ENCODE measurements around the gene SPOCK2.

DNA sequence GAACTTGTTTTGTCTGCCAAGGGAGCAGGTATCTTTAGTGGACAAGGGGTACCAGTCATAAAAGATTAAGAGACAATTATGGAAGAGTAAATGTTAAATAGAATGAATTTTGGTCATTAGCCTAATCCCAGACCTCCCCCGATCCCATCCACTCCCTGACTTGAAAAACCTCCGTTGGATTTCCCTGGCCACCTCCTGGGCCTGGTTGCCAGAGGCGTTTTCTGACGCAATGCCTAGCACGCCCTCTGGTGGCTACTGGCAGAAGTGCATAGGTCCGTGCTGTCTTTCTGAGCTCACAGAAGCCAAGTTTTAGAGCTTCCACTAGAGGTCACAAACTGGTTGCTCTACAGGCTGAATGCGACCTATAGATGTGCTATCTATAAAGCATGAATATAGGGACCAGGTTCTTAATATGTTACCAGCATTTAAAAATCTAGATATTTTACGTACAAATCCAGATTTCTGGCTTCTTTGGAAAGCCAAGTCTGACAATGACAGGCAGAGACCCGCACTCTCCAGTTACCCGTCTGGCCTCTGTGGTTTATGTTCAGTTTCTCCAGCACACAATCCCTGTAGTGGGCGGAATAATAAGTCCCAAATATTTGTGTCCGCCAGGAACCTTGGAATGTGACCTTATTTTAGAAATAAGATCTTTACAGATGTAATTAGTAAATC is 39.8 kb downstream of the SPOCK2 start:
- TF ChIP-seq POLR2AphosphoS5 (IDR thresholded peaks at IDR 0.05): peak in 2 of 3 donors; percentile 59 to 73
- TF ChIP-seq POLR2A (IDR thresholded peaks at IDR 0.05): no peak
- TF ChIP-seq, protein P1, sequence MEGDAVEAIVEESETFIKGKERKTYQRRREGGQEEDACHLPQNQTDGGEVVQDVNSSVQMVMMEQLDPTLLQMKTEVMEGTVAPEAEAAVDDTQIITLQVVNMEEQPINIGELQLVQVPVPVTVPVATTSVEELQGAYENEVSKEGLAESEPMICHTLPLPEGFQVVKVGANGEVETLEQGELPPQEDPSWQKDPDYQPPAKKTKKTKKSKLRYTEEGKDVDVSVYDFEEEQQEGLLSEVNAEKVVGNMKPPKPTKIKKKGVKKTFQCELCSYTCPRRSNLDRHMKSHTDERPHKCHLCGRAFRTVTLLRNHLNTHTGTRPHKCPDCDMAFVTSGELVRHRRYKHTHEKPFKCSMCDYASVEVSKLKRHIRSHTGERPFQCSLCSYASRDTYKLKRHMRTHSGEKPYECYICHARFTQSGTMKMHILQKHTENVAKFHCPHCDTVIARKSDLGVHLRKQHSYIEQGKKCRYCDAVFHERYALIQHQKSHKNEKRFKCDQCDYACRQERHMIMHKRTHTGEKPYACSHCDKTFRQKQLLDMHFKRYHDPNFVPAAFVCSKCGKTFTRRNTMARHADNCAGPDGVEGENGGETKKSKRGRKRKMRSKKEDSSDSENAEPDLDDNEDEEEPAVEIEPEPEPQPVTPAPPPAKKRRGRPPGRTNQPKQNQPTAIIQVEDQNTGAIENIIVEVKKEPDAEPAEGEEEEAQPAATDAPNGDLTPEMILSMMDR (IDR thresholded peaks at IDR 0.05 in 8 of 11, conservative IDR thresholded peaks at IDR 0.05 in 3 of 11): peak; percentile 98 to 99 (median 99)

Measured in spleen (tissue), 7 donors.